ENCODE measurements around the gene A4GALT.
"Not testable (repeated sequence)": the region's sequence is repeated elsewhere in the genome, so short reads cannot be mapped to it uniquely, and the experiment has no call there.

The A4GALT gene

GRCh38 chr22:42720263-42721044, at the start of gene A4GALT:
A4GALT (minus strand) TSS chr22:42720870; CDS start chr22:42693951, 26,919 bp downstream.
- no peak for DNase-seq (ENCODE audit: low read depth in 2 of 2)

- DNase-seq (ENCODE audit: low read depth in 2 of 2), result no peak
Measured at GRCh38 chr22:42770448-42770726, 49.7 kb upstream of the A4GALT start.

- DNase-seq (ENCODE audit: low read depth in 2 of 2), result no peak
Measured at GRCh38 chr22:42769574-42770447, 49.1 kb upstream of the A4GALT start.

GRCh38 chr22:42769238-42769573, 48.5 kb upstream of the A4GALT start:
- DNase-seq (ENCODE audit: low read depth in 2 of 2), result no peak

GRCh38 chr22:42768385-42769035, 47.8 kb upstream of the A4GALT start:
- DNase-seq (ENCODE audit: low read depth in 2 of 2), result no peak

- DNase-seq (ENCODE audit: low read depth in 2 of 2), result no peak
Measured at GRCh38 chr22:42766860-42767259, 46.2 kb upstream of the A4GALT start.

GRCh38 chr22:42764895-42765363, 44.3 kb upstream of the A4GALT start:
- no peak for DNase-seq (ENCODE audit: low read depth in 2 of 2)

GRCh38 chr22:42763965-42764480, 43.4 kb upstream of the A4GALT start:
- no peak for DNase-seq (ENCODE audit: low read depth in 2 of 2)

- DNase-seq (ENCODE audit: low read depth in 2 of 2), result no peak
Measured at GRCh38 chr22:42760806-42761565, 40.3 kb upstream of the A4GALT start.

GRCh38 chr22:42758931-42759629, 38.4 kb upstream of the A4GALT start:
- DNase-seq (ENCODE audit: low read depth in 2 of 2), result no peak

GRCh38 chr22:42755553-42755952, 34.9 kb upstream of the A4GALT start:
- DNase-seq (ENCODE audit: low read depth in 2 of 2), result not testable (repeated sequence)

- not testable (repeated sequence) for DNase-seq (ENCODE audit: low read depth in 2 of 2)
Measured at GRCh38 chr22:42755121-42755520, 34.5 kb upstream of the A4GALT start.

GRCh38 chr22:42754658-42755057, 34.0 kb upstream of the A4GALT start:
- DNase-seq (ENCODE audit: low read depth in 2 of 2), result no peak

- no peak for DNase-seq (ENCODE audit: low read depth in 2 of 2)
Measured at GRCh38 chr22:42752912-42753311, 32.2 kb upstream of the A4GALT start.

- no peak for DNase-seq (ENCODE audit: low read depth in 2 of 2)
Measured at GRCh38 chr22:42752230-42752746, 31.6 kb upstream of the A4GALT start.

- not testable (repeated sequence) for DNase-seq (ENCODE audit: low read depth in 2 of 2)
Measured at GRCh38 chr22:42750421-42750820, 29.8 kb upstream of the A4GALT start.

GRCh38 chr22:42747701-42748513, 27.2 kb upstream of the A4GALT start:
- DNase-seq (ENCODE audit: low read depth in 2 of 2), result no peak

- DNase-seq (ENCODE audit: low read depth in 2 of 2), result no peak
Measured at GRCh38 chr22:42745118-42745517, 24.4 kb upstream of the A4GALT start.

- no peak for DNase-seq (ENCODE audit: low read depth in 2 of 2)
Measured at GRCh38 chr22:42743501-42743991, 22.9 kb upstream of the A4GALT start.

GRCh38 chr22:42742940-42743339, 22.3 kb upstream of the A4GALT start:
- DNase-seq (ENCODE audit: low read depth in 2 of 2), result no peak
